Measurements from ENCODE around the gene IP6K3.

The IP6K3 gene

DNA sequence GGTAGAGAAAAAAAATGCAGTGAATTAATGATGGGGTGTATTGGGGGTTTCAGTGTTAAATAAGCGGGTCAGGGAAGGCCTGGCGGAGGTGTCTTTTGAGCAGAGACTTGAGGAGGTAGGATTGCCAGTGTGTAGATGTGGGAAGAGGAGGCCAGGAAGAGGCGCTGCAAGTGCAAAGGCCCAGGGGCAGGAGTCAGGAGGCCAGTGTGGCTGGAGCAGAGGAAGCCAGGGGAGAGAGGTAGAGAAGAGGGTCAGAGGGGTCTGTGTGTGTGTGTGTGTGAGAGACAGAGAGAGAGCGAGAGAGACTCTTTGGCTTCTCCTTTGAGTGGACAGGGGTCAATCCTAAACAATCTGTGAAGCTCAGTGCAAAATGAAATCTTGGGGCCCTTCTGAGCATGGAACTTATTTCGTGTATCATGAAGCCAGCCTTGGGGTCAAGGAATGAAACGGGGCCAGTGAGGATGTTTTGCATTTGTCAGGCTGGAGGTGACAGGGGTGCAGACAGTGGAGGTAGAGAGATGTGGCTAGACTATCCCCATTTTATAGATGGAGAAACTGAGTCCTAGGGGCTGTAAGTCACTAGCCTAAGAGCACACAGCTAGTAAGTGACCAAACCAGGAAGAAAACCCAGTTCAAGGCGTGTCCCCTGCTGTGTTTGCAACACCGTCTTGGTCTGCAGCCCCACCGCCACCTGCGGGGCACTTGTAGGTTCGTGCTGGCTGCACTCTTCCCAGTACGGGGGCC lies 9.7 kb upstream of the IP6K3 start:
- Mint-ChIP-seq H3K27me3 (peaks cover 53% of the 10 kb centered on the region), H3K36me3 (no peaks in the 10 kb centered on the region), H3K9me3 (no peaks in the 10 kb centered on the region), H3K4me1 (peaks cover 6% of the 10 kb centered on the region), H3K27ac (no peak overlapping the region), H3K4me3 (no peak overlapping the region)
- no peak for ATAC-seq

- Mint-ChIP-seq H3K4me1 (peaks cover 6% of the 10 kb centered on the region), H3K27ac (no peak overlapping the region), H3K4me3 (no peak overlapping the region), H3K36me3 (no peaks in the 10 kb centered on the region), H3K9me3 (no peaks in the 10 kb centered on the region), H3K27me3 (peaks cover 56% of the 10 kb centered on the region)
- ATAC-seq, result no peak
These were observed 8.6 kb upstream of the IP6K3 start for GRCh38 chr6:33755070-33755869.

- ATAC-seq, result no peak
- H3K9me3 Mint-ChIP-seq, result no peaks in the 10 kb centered on the region
- H3K27me3 Mint-ChIP-seq, result peaks cover 64% of the 10 kb centered on the region
- no peak overlapping the region for H3K27ac Mint-ChIP-seq
- no peak overlapping the region for H3K4me3 Mint-ChIP-seq
- H3K36me3 Mint-ChIP-seq, result no peaks in the 10 kb centered on the region
- peaks cover 6% of the 10 kb centered on the region for H3K4me1 Mint-ChIP-seq
These were observed 7.5 kb upstream of the IP6K3 start for GRCh38 chr6:33754222-33754621.

DNA sequence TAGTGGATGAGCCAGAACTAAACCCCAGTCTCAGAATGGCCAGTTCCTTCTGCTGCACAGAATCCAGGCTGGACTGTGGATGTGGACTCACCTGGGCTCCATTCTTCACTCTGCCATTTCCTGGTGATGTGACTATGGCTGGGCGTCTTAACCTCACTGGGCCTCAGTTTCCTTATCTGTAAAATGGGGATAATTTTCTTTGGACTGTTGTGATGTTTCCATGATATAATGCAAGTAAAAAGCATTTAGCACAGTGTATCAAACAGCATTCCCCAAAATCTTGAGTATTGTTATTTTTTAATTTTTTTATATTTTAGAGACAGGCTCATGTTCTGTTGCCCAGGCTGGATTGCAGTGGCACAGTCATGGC lies 5.9 kb upstream of the IP6K3 start:
- no peaks in the 10 kb centered on the region for H3K36me3 Mint-ChIP-seq
- no peaks in the 10 kb centered on the region for H3K9me3 Mint-ChIP-seq
- peaks cover 6% of the 10 kb centered on the region for H3K4me1 Mint-ChIP-seq
- no peak for ATAC-seq
- no peak overlapping the region for H3K4me3 Mint-ChIP-seq
- peaks cover 64% of the 10 kb centered on the region for H3K27me3 Mint-ChIP-seq
- no peak overlapping the region for H3K27ac Mint-ChIP-seq

DNA sequence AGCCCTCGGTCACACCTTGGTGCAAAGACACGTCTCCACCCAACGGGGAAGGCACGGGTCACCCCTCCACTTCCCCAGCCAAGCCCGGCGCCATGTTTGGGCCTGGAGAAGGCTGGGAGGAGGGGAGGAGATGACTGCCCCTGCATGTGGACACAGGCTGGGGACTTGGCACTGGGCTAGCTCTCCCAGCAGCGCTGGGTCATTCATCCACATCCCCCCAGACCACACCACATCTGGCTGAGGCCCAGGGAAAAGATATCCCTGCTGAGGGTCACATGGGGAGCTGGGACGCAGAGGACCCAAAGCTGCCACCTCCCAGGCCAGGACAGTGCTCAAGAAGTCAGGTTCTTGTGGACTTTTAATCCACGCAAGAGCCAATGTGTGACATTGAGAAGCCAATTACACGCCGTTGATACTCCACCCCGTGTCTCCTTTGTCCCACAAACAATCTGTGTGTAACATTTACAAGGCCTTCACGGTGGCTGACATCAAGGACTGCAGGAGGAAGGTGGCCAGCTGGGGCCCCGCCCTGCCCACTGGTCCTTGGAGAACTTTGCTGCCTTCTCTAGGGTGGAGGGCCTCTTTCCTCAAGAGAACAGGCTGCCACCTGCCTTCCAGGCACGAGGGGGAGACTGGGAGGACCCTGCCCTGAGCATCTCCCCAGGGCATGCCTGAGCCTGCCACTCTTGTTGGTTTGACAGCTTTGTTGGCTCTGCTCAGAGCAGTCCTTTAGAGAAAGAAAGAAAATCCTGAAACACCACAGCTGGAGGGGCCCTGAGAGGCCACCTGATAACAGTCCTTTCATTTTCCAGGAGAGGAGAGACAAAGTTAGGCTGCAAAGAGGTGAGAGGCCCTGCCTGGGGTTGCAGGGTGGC lies 5.3 kb upstream of the IP6K3 start:
- ATAC-seq, result no peak
- Mint-ChIP-seq H3K36me3 (no peaks in the 10 kb centered on the region), H3K27me3 (peaks cover 64% of the 10 kb centered on the region), H3K27ac (no peak overlapping the region), H3K9me3 (no peaks in the 10 kb centered on the region), H3K4me1 (peaks cover 6% of the 10 kb centered on the region), H3K4me3 (no peak overlapping the region)

DNA sequence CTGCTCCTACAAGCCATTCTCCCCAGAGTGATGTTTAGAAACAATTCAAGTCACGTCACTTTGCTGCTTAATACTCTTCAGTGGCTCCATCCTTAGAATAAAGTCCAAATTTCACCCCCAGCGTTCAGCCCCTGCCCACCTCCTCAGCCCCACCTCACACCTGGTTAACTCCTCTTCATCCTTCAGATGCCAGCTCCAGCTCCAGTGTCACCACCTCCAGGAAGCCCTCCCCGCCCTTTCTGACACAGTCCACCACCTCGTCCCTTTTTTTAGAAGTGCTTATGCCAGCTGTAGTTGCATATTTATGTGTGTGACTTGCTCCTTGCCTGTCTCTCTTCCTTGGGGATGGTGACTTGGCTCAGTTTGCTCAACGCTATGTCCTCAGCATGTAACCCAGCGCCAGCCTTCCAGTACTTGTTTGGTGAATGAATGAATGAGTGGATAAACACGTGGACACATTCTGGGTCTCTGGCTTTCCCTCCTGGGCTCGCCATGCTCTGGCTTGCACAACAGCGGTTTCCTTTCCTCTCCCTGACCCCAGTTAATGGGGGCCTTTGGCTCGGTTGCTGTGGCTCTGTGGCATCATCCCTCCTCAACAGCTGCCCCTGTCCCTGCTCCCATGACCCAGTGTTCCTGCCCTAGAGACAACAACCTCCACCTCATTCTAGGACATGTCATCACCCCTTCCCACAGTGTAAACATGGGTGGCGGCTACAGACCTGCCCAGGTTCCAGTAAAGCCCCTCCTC lies 3.7 kb upstream of the IP6K3 start:
- no peak overlapping the region for H3K4me3 Mint-ChIP-seq
- no peaks in the 10 kb centered on the region for H3K9me3 Mint-ChIP-seq
- H3K4me1 Mint-ChIP-seq, result peaks cover 6% of the 10 kb centered on the region
- ATAC-seq, result no peak
- no peaks in the 10 kb centered on the region for H3K36me3 Mint-ChIP-seq
- H3K27me3 Mint-ChIP-seq, result peaks cover 53% of the 10 kb centered on the region
- no peak overlapping the region for H3K27ac Mint-ChIP-seq

- no peak for ATAC-seq
- H3K27me3 Mint-ChIP-seq, result peaks cover 44% of the 10 kb centered on the region
- H3K36me3 Mint-ChIP-seq, result no peaks in the 10 kb centered on the region
- H3K4me3 Mint-ChIP-seq, result no peak overlapping the region
- H3K27ac Mint-ChIP-seq, result no peak overlapping the region
- no peaks in the 10 kb centered on the region for H3K9me3 Mint-ChIP-seq
- peaks cover 1% of the 10 kb centered on the region for H3K4me1 Mint-ChIP-seq
These were observed 2.7 kb upstream of the IP6K3 start for GRCh38 chr6:33749401-33749800.

DNA sequence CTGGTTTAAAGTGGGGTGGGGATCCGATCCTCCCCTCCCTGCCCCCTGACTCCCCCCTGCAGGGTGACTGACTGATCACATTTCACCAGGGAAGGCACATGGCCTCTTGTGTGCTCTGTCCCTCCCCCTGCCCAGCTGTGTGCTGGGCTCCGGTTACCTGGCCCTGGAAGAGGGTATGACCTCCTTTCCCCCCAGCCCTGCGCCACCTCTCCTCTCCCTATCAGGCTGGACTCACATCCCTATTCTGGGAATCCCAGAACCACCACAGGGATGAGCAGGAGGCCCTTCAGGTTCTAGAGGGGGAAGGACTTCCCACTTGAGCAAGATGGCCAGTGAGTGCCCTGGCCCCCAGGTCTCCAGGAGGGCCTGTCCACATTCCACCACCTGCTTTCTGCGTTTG lies 2.1 kb upstream of the IP6K3 start:
- H3K9me3 Mint-ChIP-seq, result no peaks in the 10 kb centered on the region
- no peak for ATAC-seq
- no peak overlapping the region for H3K4me3 Mint-ChIP-seq
- H3K27me3 Mint-ChIP-seq, result peaks cover 39% of the 10 kb centered on the region
- peaks cover 6% of the 10 kb centered on the region for H3K4me1 Mint-ChIP-seq
- no peaks in the 10 kb centered on the region for H3K36me3 Mint-ChIP-seq
- no peak overlapping the region for H3K27ac Mint-ChIP-seq

- Mint-ChIP-seq H3K4me1 (peaks cover 6% of the 10 kb centered on the region), H3K9me3 (no peaks in the 10 kb centered on the region), H3K4me3 (no peak overlapping the region), H3K36me3 (no peaks in the 10 kb centered on the region), H3K27ac (no peak overlapping the region), H3K27me3 (peaks cover 44% of the 10 kb centered on the region)
- ATAC-seq, result no peak
These were observed 1.1 kb upstream of the IP6K3 start for GRCh38 chr6:33747823-33748222.

DNA sequence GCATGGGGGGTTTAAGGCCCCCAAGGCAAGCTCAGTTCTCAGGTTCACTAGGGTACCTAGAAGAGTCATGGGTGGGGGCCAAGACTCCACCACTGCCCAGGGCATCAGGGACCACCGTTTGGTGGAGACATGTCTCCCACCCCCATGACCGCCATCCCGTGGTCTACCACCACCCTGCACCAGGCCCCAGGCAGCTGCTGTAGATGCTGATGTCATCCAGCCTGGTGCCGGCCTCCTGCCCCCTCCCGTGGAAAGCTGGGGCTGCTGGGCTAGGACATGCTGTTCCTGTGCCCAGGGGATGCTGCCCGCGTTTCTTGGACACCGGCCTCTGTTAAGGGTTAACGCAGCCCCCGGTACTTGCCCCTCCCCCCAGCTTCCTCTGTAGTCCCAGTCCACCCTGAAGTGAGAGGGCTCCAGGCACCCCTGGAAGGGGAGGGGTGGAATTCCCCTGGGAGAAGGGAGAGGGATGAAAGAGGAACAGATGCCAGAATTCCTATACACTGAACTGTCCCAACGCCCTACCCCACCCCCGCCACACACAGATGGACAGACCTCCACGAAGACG lies 587 bp downstream of the IP6K3 start:
- H3K27ac Mint-ChIP-seq, result no peak overlapping the region
- H3K9me3 Mint-ChIP-seq, result no peaks in the 10 kb centered on the region
- ATAC-seq, result no peak
- H3K4me3 Mint-ChIP-seq, result no peak overlapping the region
- peaks cover 51% of the 10 kb centered on the region for H3K27me3 Mint-ChIP-seq
- H3K4me1 Mint-ChIP-seq, result peaks cover 6% of the 10 kb centered on the region
- H3K36me3 Mint-ChIP-seq, result no peaks in the 10 kb centered on the region

- Mint-ChIP-seq H3K27me3 (peaks cover 45% of the 10 kb centered on the region), H3K4me1 (peaks cover 6% of the 10 kb centered on the region), H3K27ac (no peak overlapping the region), H3K9me3 (no peaks in the 10 kb centered on the region), H3K4me3 (no peak overlapping the region), H3K36me3 (no peaks in the 10 kb centered on the region)
- no peak for ATAC-seq
These were observed 1.2 kb downstream of the IP6K3 start for GRCh38 chr6:33745548-33745947.

DNA sequence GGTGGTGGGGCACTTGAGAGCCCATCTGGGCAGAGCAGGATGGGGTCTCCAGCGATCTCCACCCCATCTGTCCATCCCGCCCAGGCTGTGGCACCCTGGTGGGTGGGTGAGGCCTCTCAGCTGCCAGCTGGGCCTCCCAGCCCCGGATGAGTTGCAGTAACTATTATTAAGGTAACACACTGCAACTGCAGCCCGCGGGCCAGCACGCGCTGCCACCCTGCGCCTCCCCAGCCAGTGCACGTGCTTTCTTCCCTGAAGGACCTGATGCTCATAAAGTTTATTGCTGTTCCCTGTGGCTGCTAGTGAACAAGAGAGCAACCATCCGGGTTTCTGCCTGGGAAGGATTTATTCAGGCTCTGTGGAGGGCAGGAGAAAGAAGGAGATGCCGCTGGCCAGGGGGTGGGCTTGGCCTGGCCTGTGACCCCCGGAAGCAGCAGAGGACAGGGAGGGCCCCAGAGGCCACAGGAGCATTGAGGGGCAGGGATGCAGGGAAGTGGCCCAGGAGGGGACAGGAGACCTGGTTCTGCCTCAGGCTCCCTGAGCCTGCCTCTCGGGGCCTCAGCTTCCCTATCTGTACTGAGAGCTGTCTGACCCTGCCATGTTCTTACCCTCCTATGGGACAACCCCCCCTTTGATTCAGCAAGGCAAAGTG lies 1.7 kb downstream of the IP6K3 start:
- H3K36me3 Mint-ChIP-seq, result no peaks in the 10 kb centered on the region
- H3K27me3 Mint-ChIP-seq, result peaks cover 40% of the 10 kb centered on the region
- no peak for ATAC-seq

DNA sequence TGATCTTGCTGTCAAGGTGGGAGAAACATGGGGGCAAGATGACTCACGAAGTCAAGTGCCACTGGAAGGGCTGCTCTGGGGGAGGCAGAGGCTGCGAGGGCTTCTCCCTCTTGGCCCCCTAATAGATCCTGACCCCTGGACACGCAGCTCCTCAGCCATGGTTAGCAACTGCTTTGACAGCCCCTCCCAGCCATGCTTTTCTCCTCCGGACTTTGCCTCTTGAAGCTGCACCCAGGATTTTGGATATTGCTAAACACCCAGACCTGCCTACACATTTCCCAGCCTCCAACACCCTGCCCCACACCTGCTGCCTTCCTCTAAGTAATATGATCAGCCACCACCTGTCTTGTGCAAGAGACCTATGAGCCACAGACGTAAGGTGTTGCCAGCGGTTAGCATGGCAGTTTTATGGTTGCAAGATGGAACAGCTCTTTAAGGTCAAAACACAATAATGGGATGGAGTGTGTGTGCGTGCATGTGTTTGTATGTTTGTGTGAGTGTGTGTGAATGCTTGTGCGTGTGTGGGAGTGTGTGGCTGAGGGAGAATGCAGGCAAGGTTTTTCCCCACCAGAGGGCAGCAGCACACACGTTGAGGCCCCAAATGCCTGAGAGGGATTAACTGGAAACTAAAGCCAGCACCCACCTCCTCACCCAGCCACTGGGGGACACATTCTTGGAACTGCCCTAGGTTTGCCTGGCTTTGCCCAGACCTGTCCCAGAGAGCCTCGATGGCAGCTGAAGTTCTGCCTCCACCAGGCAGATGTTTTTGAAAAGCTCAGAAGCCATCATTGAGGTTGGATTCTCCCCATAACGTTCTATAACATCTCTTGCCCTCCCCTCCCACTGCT lies 2.5 kb downstream of the IP6K3 start:
- no peak for ATAC-seq
- no peaks in the 10 kb centered on the region for H3K9me3 Mint-ChIP-seq

More for the DNA sequence above, 1.7 kb downstream of the IP6K3 start:
- Mint-ChIP-seq H3K4me1 (peaks cover 6% of the 10 kb centered on the region), H3K4me3 (no peak overlapping the region), H3K27ac (no peak overlapping the region), H3K9me3 (no peaks in the 10 kb centered on the region)

More for the DNA sequence above, 2.5 kb downstream of the IP6K3 start:
- no peak overlapping the region for H3K27ac Mint-ChIP-seq
- H3K4me3 Mint-ChIP-seq, result no peak overlapping the region
- peaks cover 35% of the 10 kb centered on the region for H3K27me3 Mint-ChIP-seq
- H3K4me1 Mint-ChIP-seq, result peaks cover 6% of the 10 kb centered on the region
- H3K36me3 Mint-ChIP-seq, result no peaks in the 10 kb centered on the region
